ENCODE measurements around the gene SLC35F2.

The SLC35F2 gene

GRCh38 chr11:107752508-107752907 is 106.1 kb downstream of the SLC35F2 start:
- no peak overlapping the region for H3K23ac ChIP-seq (ENCODE audit: low read depth, low read length, poor library complexity)
- no peak overlapping the region for H3K4ac ChIP-seq (ENCODE audit: low read length)
- WGBS, 2 donors (ENCODE audit: extremely low coverage in 2 of 2, insufficient read length in 2 of 2, insufficient replicate concordance in 1 of 2): no CpG with 5 or more reads among the region's 5 CpGs
- H2AFZ ChIP-seq (ENCODE audit: low read length): no peak overlapping the region
- H3K27ac ChIP-seq (replicated peaks; ENCODE audit: low read length): no peak overlapping the region
- no peaks in the 10 kb centered on the region for H3K4me1 ChIP-seq (ENCODE audit: control insufficient read depth in 2 of 2, insufficient read depth in 1 of 2, low read depth in 1 of 2, low read length in 2 of 2)
- no peak overlapping the region for H3K9ac ChIP-seq (ENCODE audit: low read depth, low read length, poor library complexity)
- H3K4me3 ChIP-seq (ENCODE audit: low read length in 2 of 2): no peak overlapping the region
- DNase-seq (ENCODE audit: low spot score): no peak
- no peak overlapping the region for H3K4me2 ChIP-seq (ENCODE audit: insufficient read depth, low read length, poor library complexity, severe bottlenecking)
- no peak overlapping the region for H2AK5ac ChIP-seq (ENCODE audit: low read depth, low read length)
- no peak overlapping the region for H2BK120ac ChIP-seq (ENCODE audit: low read depth, low read length)
- H3K9me3 ChIP-seq (replicated peaks in 1 of 2; ENCODE audit: control insufficient read depth in 2 of 2, insufficient read depth in 1 of 2, low read depth in 1 of 2, low read length in 2 of 2): no peaks in the 10 kb centered on the region
- H2BK15ac ChIP-seq (ENCODE audit: low read length): no peak overlapping the region
- H3K36me3 ChIP-seq (replicated peaks in 1 of 2; ENCODE audit: control insufficient read depth in 2 of 2, insufficient read depth in 2 of 2, low read length in 2 of 2): no peaks in the 10 kb centered on the region
- H2BK5ac ChIP-seq (ENCODE audit: low read length): no peak overlapping the region
- H3K79me1 ChIP-seq (ENCODE audit: low read depth, low read length): no peaks in the 10 kb centered on the region
- H3K14ac ChIP-seq (ENCODE audit: low read length): no peak overlapping the region
- no peak overlapping the region for H3K18ac ChIP-seq (ENCODE audit: low read length)
- H2BK12ac ChIP-seq (ENCODE audit: low read length): no peak overlapping the region
- peaks cover 0 to 3% (median 0%) of the 10 kb centered on the region in 3 experiments for H3K27me3 ChIP-seq (ENCODE audit: control insufficient read depth in 3 of 3, insufficient read depth in 3 of 3, low read depth in 1 of 3, low read length in 3 of 3)
- no peak overlapping the region for H4K8ac ChIP-seq (ENCODE audit: low read depth, low read length)
- no peak overlapping the region for H4K91ac ChIP-seq (ENCODE audit: low read depth, low read length, poor library complexity)

GRCh38 chr11:107751082-107751481 is 107.5 kb downstream of the SLC35F2 start:
- H4K8ac ChIP-seq (ENCODE audit: low read depth, low read length): no peak overlapping the region
- H2BK15ac ChIP-seq (ENCODE audit: low read length): no peak overlapping the region
- H3K23ac ChIP-seq (ENCODE audit: low read depth, low read length, poor library complexity): no peak overlapping the region
- no peak overlapping the region for H3K14ac ChIP-seq (ENCODE audit: low read length)
- no peak overlapping the region for H2BK5ac ChIP-seq (ENCODE audit: low read length)
- H3K4ac ChIP-seq (ENCODE audit: low read length): no peak overlapping the region
- H2AFZ ChIP-seq (ENCODE audit: low read length): no peak overlapping the region
- H3K4me2 ChIP-seq (ENCODE audit: insufficient read depth, low read length, poor library complexity, severe bottlenecking): no peak overlapping the region
- H3K27me3 ChIP-seq (ENCODE audit: control insufficient read depth in 3 of 3, insufficient read depth in 3 of 3, low read depth in 1 of 3, low read length in 3 of 3): peaks cover 0 to 3% (median 0%) of the 10 kb centered on the region in 3 experiments
- no peak overlapping the region for H4K91ac ChIP-seq (ENCODE audit: low read depth, low read length, poor library complexity)
- no peak overlapping the region for H2BK120ac ChIP-seq (ENCODE audit: low read depth, low read length)
- no peak overlapping the region for H3K18ac ChIP-seq (ENCODE audit: low read length)
- no peaks in the 10 kb centered on the region for H3K36me3 ChIP-seq (replicated peaks in 1 of 2; ENCODE audit: control insufficient read depth in 2 of 2, insufficient read depth in 2 of 2, low read length in 2 of 2)
- no peak overlapping the region for H3K9ac ChIP-seq (ENCODE audit: low read depth, low read length, poor library complexity)
- H3K79me1 ChIP-seq (ENCODE audit: low read depth, low read length): no peaks in the 10 kb centered on the region
- DNase-seq (ENCODE audit: low spot score): no peak
- no CpG with 5 or more reads among the region's 9 CpGs for WGBS, 2 donors (ENCODE audit: extremely low coverage in 2 of 2, insufficient read length in 2 of 2, insufficient replicate concordance in 1 of 2)
- H3K9me3 ChIP-seq (replicated peaks in 1 of 2; ENCODE audit: control insufficient read depth in 2 of 2, insufficient read depth in 1 of 2, low read depth in 1 of 2, low read length in 2 of 2): no peaks in the 10 kb centered on the region
- H2AK5ac ChIP-seq (ENCODE audit: low read depth, low read length): no peak overlapping the region
- no peaks in the 10 kb centered on the region for H3K4me1 ChIP-seq (ENCODE audit: control insufficient read depth in 2 of 2, insufficient read depth in 1 of 2, low read depth in 1 of 2, low read length in 2 of 2)
- H2BK12ac ChIP-seq (ENCODE audit: low read length): no peak overlapping the region
- no peak overlapping the region for H3K4me3 ChIP-seq (ENCODE audit: low read length in 2 of 2)
- no peak overlapping the region for H3K27ac ChIP-seq (replicated peaks; ENCODE audit: low read length)

GRCh38 chr11:107750313-107750712 is 108.3 kb downstream of the SLC35F2 start:
- Histone ChIP-seq H3K9me3 (replicated peaks in 1 of 2; ENCODE audit: control insufficient read depth in 2 of 2, insufficient read depth in 1 of 2, low read depth in 1 of 2, low read length in 2 of 2) (no peaks in the 10 kb centered on the region), H2BK5ac (ENCODE audit: low read length) (no peak overlapping the region), H3K23ac (ENCODE audit: low read depth, low read length, poor library complexity) (no peak overlapping the region), H3K27ac (replicated peaks; ENCODE audit: low read length) (no peak overlapping the region), H3K9ac (ENCODE audit: low read depth, low read length, poor library complexity) (no peak overlapping the region), H3K79me1 (ENCODE audit: low read depth, low read length) (no peaks in the 10 kb centered on the region), H2AK5ac (ENCODE audit: low read depth, low read length) (no peak overlapping the region), H3K36me3 (replicated peaks in 1 of 2; ENCODE audit: control insufficient read depth in 2 of 2, insufficient read depth in 2 of 2, low read length in 2 of 2) (no peaks in the 10 kb centered on the region), H2AFZ (ENCODE audit: low read length) (peak overlapping the region; percentile 35), H3K18ac (ENCODE audit: low read length) (no peak overlapping the region), H3K4ac (ENCODE audit: low read length) (no peak overlapping the region), H3K14ac (ENCODE audit: low read length) (no peak overlapping the region), H3K4me3 (ENCODE audit: low read length in 2 of 2) (no peak overlapping the region), H4K91ac (ENCODE audit: low read depth, low read length, poor library complexity) (no peak overlapping the region), H4K8ac (ENCODE audit: low read depth, low read length) (no peak overlapping the region), H2BK120ac (ENCODE audit: low read depth, low read length) (no peak overlapping the region), H3K27me3 (ENCODE audit: control insufficient read depth in 3 of 3, insufficient read depth in 3 of 3, low read depth in 1 of 3, low read length in 3 of 3) (peaks cover 0 to 3% (median 0%) of the 10 kb centered on the region in 3 experiments), H2BK15ac (ENCODE audit: low read length) (no peak overlapping the region), H3K4me1 (ENCODE audit: control insufficient read depth in 2 of 2, insufficient read depth in 1 of 2, low read depth in 1 of 2, low read length in 2 of 2) (no peaks in the 10 kb centered on the region), H3K4me2 (ENCODE audit: insufficient read depth, low read length, poor library complexity, severe bottlenecking) (no peak overlapping the region), H2BK12ac (ENCODE audit: low read length) (no peak overlapping the region)
- DNase-seq (ENCODE audit: low spot score): no peak
- no CpG with 5 or more reads among the region's 15 CpGs for WGBS, 2 donors (ENCODE audit: extremely low coverage in 2 of 2, insufficient read length in 2 of 2, insufficient replicate concordance in 1 of 2)

- Histone ChIP-seq H3K23ac (ENCODE audit: low read depth, low read length, poor library complexity) (no peak overlapping the region), H3K36me3 (replicated peaks in 1 of 2; ENCODE audit: control insufficient read depth in 2 of 2, insufficient read depth in 2 of 2, low read length in 2 of 2) (no peaks in the 10 kb centered on the region), H3K27ac (replicated peaks; ENCODE audit: low read length) (no peak overlapping the region), H3K4ac (ENCODE audit: low read length) (no peak overlapping the region), H2BK120ac (ENCODE audit: low read depth, low read length) (no peak overlapping the region), H3K9me3 (replicated peaks in 1 of 2; ENCODE audit: control insufficient read depth in 2 of 2, insufficient read depth in 1 of 2, low read depth in 1 of 2, low read length in 2 of 2) (no peaks in the 10 kb centered on the region), H3K9ac (ENCODE audit: low read depth, low read length, poor library complexity) (no peak overlapping the region), H3K18ac (ENCODE audit: low read length) (no peak overlapping the region), H2BK15ac (ENCODE audit: low read length) (no peak overlapping the region), H3K4me1 (ENCODE audit: control insufficient read depth in 2 of 2, insufficient read depth in 1 of 2, low read depth in 1 of 2, low read length in 2 of 2) (no peaks in the 10 kb centered on the region), H2AK5ac (ENCODE audit: low read depth, low read length) (no peak overlapping the region), H4K8ac (ENCODE audit: low read depth, low read length) (no peak overlapping the region), H3K4me2 (ENCODE audit: insufficient read depth, low read length, poor library complexity, severe bottlenecking) (no peak overlapping the region), H3K27me3 (ENCODE audit: control insufficient read depth in 3 of 3, insufficient read depth in 3 of 3, low read depth in 1 of 3, low read length in 3 of 3) (peaks cover 0 to 6% (median 0%) of the 10 kb centered on the region in 3 experiments), H3K4me3 (ENCODE audit: low read length in 2 of 2) (no peak overlapping the region), H3K14ac (ENCODE audit: low read length) (no peak overlapping the region), H2BK12ac (ENCODE audit: low read length) (no peak overlapping the region), H3K79me1 (ENCODE audit: low read depth, low read length) (no peaks in the 10 kb centered on the region), H2AFZ (ENCODE audit: low read length) (peak overlapping the region; percentile 29), H4K91ac (ENCODE audit: low read depth, low read length, poor library complexity) (no peak overlapping the region), H2BK5ac (ENCODE audit: low read length) (no peak overlapping the region)
- WGBS, 2 donors (ENCODE audit: extremely low coverage in 2 of 2, insufficient read length in 2 of 2, insufficient replicate concordance in 1 of 2): no CpG with 5 or more reads among the region's 2 CpGs
- no peak for DNase-seq (ENCODE audit: low spot score)
These were observed 111.0 kb downstream of the SLC35F2 start for GRCh38 chr11:107747622-107748021.

Data from neuronal stem cell (in vitro differentiated cells).